ENCODE measurements around the gene MMD. TPM values are rescaled to one million over a fixed set of nuclear protein-coding genes. Genes with fewer than 3 reads are reported as not detected.

MMD gene
- total and polyA plus RNA-seq, 9 of the 15 experiments (the other 6 are each of a cell fraction or from before 2014, with no cell fraction given) = 3.1 to 18.9 (median 10.7) TPM

DNA sequence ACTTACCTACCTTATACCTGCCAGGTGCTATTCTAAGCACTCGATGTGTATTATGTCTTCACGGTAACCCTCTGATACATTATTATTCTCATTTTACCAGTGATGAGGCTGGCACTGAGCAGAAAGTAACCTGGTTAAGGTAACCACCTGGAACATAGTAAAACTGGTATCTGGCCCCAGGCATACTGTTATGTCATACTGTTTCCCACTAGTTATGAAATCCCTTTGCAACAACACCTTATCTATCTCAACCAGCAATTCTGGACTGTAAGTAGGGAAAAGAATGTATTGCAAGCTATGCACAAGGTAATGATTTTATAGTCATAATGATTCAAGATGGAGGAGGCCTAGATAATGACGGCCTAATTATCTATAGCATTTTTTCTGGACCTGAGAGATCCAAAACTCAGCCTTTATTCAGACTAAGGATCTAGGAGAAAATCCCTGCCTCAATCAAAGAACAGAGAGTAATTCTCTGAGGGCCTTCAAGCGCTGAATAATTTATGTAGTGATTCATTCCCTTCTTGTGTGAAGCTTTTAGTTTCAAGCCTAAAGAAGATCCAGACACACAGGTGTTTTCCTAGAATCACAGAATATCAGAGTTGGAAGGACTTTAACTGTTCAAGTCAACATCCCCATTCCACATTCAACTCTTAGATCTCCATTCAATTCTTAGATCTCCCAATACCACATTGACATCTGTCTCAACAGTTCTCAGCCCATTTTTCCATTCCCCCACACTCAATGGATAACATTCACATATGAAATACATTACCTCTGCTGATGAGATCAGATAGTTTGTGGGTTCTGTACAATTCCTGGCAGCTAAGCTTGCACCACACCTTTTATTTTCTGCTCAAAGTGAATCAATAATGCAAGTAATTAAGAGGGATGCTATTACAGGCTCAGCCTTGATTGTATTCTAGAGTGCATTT is 14.9 kb upstream of the MMD start (continued):
- TF ChIP-seq ZNF212 (CRISPR knock-in tag; IDR thresholded peaks at IDR 0.05) (no peak), ZNF239 (CRISPR knock-in tag; IDR thresholded peaks at IDR 0.05) (no peak), ZNF133 (CRISPR knock-in tag; IDR thresholded peaks at IDR 0.05) (no peak), PML (IDR thresholded peaks at IDR 0.05; ENCODE audit: low read length) (0 out of 2 replicates have a peak, but pooled peaks have one; percentile 34), RBBP5 (IDR thresholded peaks at IDR 0.05; ENCODE audit: borderline replicate concordance, insufficient read depth, low read length, poor library complexity, severe bottlenecking) (no peak), ZNF77 (CRISPR knock-in tag; IDR thresholded peaks at IDR 0.05) (no peak), ZBTB5 (IDR thresholded peaks at IDR 0.05) (no peak), C11orf30 (IDR thresholded peaks at IDR 0.05; ENCODE audit: low read depth) (no peak), SRSF7 (optimal IDR thresholded peaks at IDR 0.05; ENCODE audit: low read depth, low read length) (no peak), BCOR (IDR thresholded peaks at IDR 0.05) (no peak), NONO (IDR thresholded peaks at IDR 0.05; ENCODE audit: low read depth in 2 of 2, low read length in 1 of 2) (no peak), NFATC3 (IDR thresholded peaks at IDR 0.05) (no peak)
- TF ChIP-seq, protein P1, sequence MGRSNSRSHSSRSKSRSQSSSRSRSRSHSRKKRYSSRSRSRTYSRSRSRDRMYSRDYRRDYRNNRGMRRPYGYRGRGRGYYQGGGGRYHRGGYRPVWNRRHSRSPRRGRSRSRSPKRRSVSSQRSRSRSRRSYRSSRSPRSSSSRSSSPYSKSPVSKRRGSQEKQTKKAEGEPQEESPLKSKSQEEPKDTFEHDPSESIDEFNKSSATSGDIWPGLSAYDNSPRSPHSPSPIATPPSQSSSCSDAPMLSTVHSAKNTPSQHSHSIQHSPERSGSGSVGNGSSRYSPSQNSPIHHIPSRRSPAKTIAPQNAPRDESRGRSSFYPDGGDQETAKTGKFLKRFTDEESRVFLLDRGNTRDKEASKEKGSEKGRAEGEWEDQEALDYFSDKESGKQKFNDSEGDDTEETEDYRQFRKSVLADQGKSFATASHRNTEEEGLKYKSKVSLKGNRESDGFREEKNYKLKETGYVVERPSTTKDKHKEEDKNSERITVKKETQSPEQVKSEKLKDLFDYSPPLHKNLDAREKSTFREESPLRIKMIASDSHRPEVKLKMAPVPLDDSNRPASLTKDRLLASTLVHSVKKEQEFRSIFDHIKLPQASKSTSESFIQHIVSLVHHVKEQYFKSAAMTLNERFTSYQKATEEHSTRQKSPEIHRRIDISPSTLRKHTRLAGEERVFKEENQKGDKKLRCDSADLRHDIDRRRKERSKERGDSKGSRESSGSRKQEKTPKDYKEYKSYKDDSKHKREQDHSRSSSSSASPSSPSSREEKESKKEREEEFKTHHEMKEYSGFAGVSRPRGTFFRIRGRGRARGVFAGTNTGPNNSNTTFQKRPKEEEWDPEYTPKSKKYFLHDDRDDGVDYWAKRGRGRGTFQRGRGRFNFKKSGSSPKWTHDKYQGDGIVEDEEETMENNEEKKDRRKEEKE (IDR thresholded peaks at IDR 0.05; ENCODE audit: borderline replicate concordance in 1 of 2, control insufficient read depth in 1 of 2, low read depth in 2 of 2, low read length in 1 of 2) = no peak
- TF ChIP-seq, protein P2, sequence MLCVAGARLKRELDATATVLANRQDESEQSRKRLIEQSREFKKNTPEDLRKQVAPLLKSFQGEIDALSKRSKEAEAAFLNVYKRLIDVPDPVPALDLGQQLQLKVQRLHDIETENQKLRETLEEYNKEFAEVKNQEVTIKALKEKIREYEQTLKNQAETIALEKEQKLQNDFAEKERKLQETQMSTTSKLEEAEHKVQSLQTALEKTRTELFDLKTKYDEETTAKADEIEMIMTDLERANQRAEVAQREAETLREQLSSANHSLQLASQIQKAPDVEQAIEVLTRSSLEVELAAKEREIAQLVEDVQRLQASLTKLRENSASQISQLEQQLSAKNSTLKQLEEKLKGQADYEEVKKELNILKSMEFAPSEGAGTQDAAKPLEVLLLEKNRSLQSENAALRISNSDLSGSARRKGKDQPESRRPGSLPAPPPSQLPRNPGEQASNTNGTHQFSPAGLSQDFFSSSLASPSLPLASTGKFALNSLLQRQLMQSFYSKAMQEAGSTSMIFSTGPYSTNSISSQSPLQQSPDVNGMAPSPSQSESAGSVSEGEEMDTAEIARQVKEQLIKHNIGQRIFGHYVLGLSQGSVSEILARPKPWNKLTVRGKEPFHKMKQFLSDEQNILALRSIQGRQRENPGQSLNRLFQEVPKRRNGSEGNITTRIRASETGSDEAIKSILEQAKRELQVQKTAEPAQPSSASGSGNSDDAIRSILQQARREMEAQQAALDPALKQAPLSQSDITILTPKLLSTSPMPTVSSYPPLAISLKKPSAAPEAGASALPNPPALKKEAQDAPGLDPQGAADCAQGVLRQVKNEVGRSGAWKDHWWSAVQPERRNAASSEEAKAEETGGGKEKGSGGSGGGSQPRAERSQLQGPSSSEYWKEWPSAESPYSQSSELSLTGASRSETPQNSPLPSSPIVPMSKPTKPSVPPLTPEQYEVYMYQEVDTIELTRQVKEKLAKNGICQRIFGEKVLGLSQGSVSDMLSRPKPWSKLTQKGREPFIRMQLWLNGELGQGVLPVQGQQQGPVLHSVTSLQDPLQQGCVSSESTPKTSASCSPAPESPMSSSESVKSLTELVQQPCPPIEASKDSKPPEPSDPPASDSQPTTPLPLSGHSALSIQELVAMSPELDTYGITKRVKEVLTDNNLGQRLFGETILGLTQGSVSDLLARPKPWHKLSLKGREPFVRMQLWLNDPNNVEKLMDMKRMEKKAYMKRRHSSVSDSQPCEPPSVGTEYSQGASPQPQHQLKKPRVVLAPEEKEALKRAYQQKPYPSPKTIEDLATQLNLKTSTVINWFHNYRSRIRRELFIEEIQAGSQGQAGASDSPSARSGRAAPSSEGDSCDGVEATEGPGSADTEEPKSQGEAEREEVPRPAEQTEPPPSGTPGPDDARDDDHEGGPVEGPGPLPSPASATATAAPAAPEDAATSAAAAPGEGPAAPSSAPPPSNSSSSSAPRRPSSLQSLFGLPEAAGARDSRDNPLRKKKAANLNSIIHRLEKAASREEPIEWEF (CRISPR knock-in tag; IDR thresholded peaks at IDR 0.05) = no peak

Measured in K562 (cell line).